NCI-H1417 (cell line): Measurements from ENCODE around the gene CEP250.
A peak's percentile ranks its signal among the peaks of the same experiment; 100 is the strongest.
"Not testable (repeated sequence)": the region's sequence is repeated elsewhere in the genome, so short reads cannot be mapped to it uniquely, and the experiment has no call there.

Experiments
- DNase-seq, 3 experiments: peaks; one replicate each; lab custom pipeline; 2025; lab: John Stamatoyannopoulos, UW

CEP250 gene

GRCh38 chr20:35523298-35523888 is 68.0 kb downstream of the CEP250 start:
- DNase-seq = peak in 1 of 3 experiments; percentile 18

- no peak for DNase-seq
Observed at GRCh38 chr20:35525639-35526038, 70.2 kb downstream of the CEP250 start.

GRCh38 chr20:35527122-35527769 is 71.8 kb downstream of the CEP250 start:
- no peak for DNase-seq

- no peak for DNase-seq
Observed at GRCh38 chr20:35529552-35529951, 74.2 kb downstream of the CEP250 start, which contains the start of gene C20orf173. C20orf173 (minus strand) TSS chr20:35529652; CDS start chr20:35529373, 279 bp downstream.

GRCh38 chr20:35539756-35540212 is 84.4 kb downstream of the CEP250 start:
- DNase-seq = peak; percentile 94 to 98 (median 97)

- DNase-seq = peak in 2 of 3 experiments; percentile 39 to 58
Observed at GRCh38 chr20:35541118-35541782, 85.9 kb downstream of the CEP250 start.

GRCh38 chr20:35541783-35542662 is 86.6 kb downstream of the CEP250 start, which contains the start of gene ERGIC3:
ERGIC3 (plus strand) TSS chr20:35542078; CDS start chr20:35542098, 20 bp downstream.
- peak; percentile 95 to 98 (median 96) for DNase-seq

- DNase-seq = no peak
Observed at GRCh38 chr20:35542990-35543389, 87.6 kb downstream of the CEP250 start.

GRCh38 chr20:35544436-35544835 is 89.0 kb downstream of the CEP250 start:
- DNase-seq = no peak

- not testable (repeated sequence) for DNase-seq
Observed at GRCh38 chr20:35544941-35545340, 89.5 kb downstream of the CEP250 start.

GRCh38 chr20:35546127-35546526 is 90.7 kb downstream of the CEP250 start:
- DNase-seq = no peak

GRCh38 chr20:35547329-35547728 is 91.9 kb downstream of the CEP250 start:
- DNase-seq = no peak

- DNase-seq = no peak
Observed at GRCh38 chr20:35551503-35551902, 96.1 kb downstream of the CEP250 start.

- no peak for DNase-seq
Observed at GRCh38 chr20:35552914-35553313, 97.5 kb downstream of the CEP250 start.

- not testable (repeated sequence) for DNase-seq
Observed at GRCh38 chr20:35555461-35555860, 100.1 kb downstream of the CEP250 start.

GRCh38 chr20:35555951-35556645 is 100.7 kb downstream of the CEP250 start:
- no peak for DNase-seq

GRCh38 chr20:35556871-35557270 is 101.5 kb downstream of the CEP250 start:
- DNase-seq = no peak

GRCh38 chr20:35558451-35558850 is 103.1 kb downstream of the CEP250 start:
- DNase-seq = no peak

- DNase-seq = no peak
Observed at GRCh38 chr20:35559042-35559693, 103.8 kb downstream of the CEP250 start.

GRCh38 chr20:35560105-35560511 is 104.7 kb downstream of the CEP250 start:
- no peak for DNase-seq

- DNase-seq = no peak
Observed at GRCh38 chr20:35560541-35560940, 105.1 kb downstream of the CEP250 start.
